Caco-2 (cell line): ENCODE data around the gene CNDP2. TPM values are rescaled to one million over a fixed set of nuclear protein-coding genes. Genes with fewer than 3 reads are reported as not detected.

Source experiments
- BruUV-seq: library from RNA; stranded (reverse); fragments of 400-500 nt; replicated peaks from 2 replicates; lab custom pipeline; 2021; lab: Mats Ljungman, UMichigan
- CTCF ChIA-PET: fragments of 300-600 bp; sonication (Branson Sonifier 250); formaldehyde crosslinking; loops from one replicate; lab custom pipeline; 2022; ENCODE audit warnings: antibody characterized with exemption; lab: Charles Lee
- POLR2A ChIA-PET: fragments of 300-600 bp; sonication (Branson Sonifier 250); formaldehyde crosslinking; loops from one replicate; lab custom pipeline; 2022; ENCODE audit warnings: antibody characterized with exemption; lab: Charles Lee
- DNase-seq, 2 experiments: peaks; one replicate each; pipeline versions ENCODE4 v3.0.0 to v3.0.0-alpha.2; 2020 to 2022
- H3K27me3 ChIP-seq: replicated peaks from 2 replicates; pipeline ENCODE4 v1.6.0; 2011; ENCODE audit warnings: low read length; ENCODE audit not compliant: control insufficient read depth, insufficient read depth
- H3K36me3 ChIP-seq: 2 replicates; pipeline ENCODE4 v1.5.1; 2011; ENCODE audit warnings: low read length; ENCODE audit not compliant: control insufficient read depth, insufficient read depth
- H3K4me1 ChIP-seq: fragments of 250-450 bp; sonication (Bioruptor Pico); 2 replicates; pipeline ENCODE4 v1.5.1; 2020; ENCODE audit warnings: mild to moderate bottlenecking
- H3K4me3 ChIP-seq: 2 replicates; pipeline ENCODE4 v1.5.1; 2011; ENCODE audit warnings: low read depth, mild to moderate bottlenecking, control low read depth, low read length
- H3K9me3 ChIP-seq: fragments of 250-450 bp; sonication (Bioruptor Pico); 2 replicates; pipeline ENCODE4 v1.5.1; 2020; ENCODE audit warnings: mild to moderate bottlenecking, moderate library complexity
- H3K27ac Mint-ChIP-seq: one replicate; pipeline ENCODE4 v1.8.0; 2022; ENCODE audit warnings: mixed read lengths; ENCODE audit not compliant: unreplicated experiment
- H3K27me3 Mint-ChIP-seq: one replicate; pipeline ENCODE4 v1.8.0; 2022; ENCODE audit warnings: mixed read lengths; ENCODE audit not compliant: insufficient read depth, unreplicated experiment
- H3K36me3 Mint-ChIP-seq: one replicate; pipeline ENCODE4 v1.8.0; 2022; ENCODE audit warnings: mild to moderate bottlenecking, mixed read lengths; ENCODE audit not compliant: insufficient read depth, unreplicated experiment
- H3K4me1 Mint-ChIP-seq: one replicate; pipeline ENCODE4 v1.8.0; 2022; ENCODE audit warnings: low read depth, mixed read lengths; ENCODE audit not compliant: unreplicated experiment
- H3K4me3 Mint-ChIP-seq: one replicate; pipeline ENCODE4 v1.8.0; 2022; ENCODE audit warnings: mild to moderate bottlenecking, moderate library complexity, mixed read lengths; ENCODE audit not compliant: unreplicated experiment
- H3K9me3 Mint-ChIP-seq: one replicate; pipeline ENCODE4 v1.8.0; 2022; ENCODE audit warnings: mixed read lengths; ENCODE audit not compliant: unreplicated experiment
- CTCF ChIP-seq, 2 experiments: fragments of 200-600 bp in 1 of 2; IDR thresholded peaks; 1 replicate in 1 of 2; 2 replicates in 1 of 2; pipeline versions ENCODE4 v1.5.1 to v1.8.0; 2011 to 2022; ENCODE audit warnings: antibody characterized with exemption in 1 of 2, control low read depth in 1 of 2, inconsistent platforms in 1 of 2, low read depth in 1 of 2, low read length in 1 of 2, mild to moderate bottlenecking in 1 of 2, moderate library complexity in 1 of 2; ENCODE audit not compliant: insufficient read depth in 1 of 2, severe bottlenecking in 1 of 2, unreplicated experiment in 1 of 2
- intact Hi-C: fragments of 100-400 bp; cut with micrococcal nuclease; formaldehyde crosslinking; loops from one replicate; pipeline ENCODE4 v1.10.0; 2022; ENCODE audit not compliant: unreplicated experiment
- total RNA-seq: library from RNA; stranded (reverse); gene quantifications from 2 replicates; pipeline ENCODE4 v1.2.3, GENCODE V29; 2022

The CNDP2 gene
- total RNA-seq, 1 experiment from 2014 or later = 113 TPM

- ChIA-PET POLR2A (interaction anchor here (0.7 to 1.6 kb wide), 7 partner anchors 12 to 144 kb away, joined by 3 to 7 read pairs (median 4); no protein-coding TSS in a partner anchor), CTCF (interaction anchor here (0.6 to 1.5 kb wide), 4 partner anchors 21 to 143 kb away, joined by 3 to 5 read pairs (median 4); no protein-coding TSS in a partner anchor)
- no TSS peak for BruUV-seq
- intact Hi-C loops = loop anchor here (1.0 to 2.0 kb wide), 4 partner anchors 16 to 56 kb away; no protein-coding TSS in a partner anchor
- H3K4me1 Mint-ChIP-seq = peaks cover 6% of the 10 kb centered on the region
- Histone ChIP-seq H3K36me3 (no peaks in the 10 kb centered on the region), H3K27me3 (no peaks in the 10 kb centered on the region), H3K4me1 (no peaks in the 10 kb centered on the region), H3K4me3 (peak overlapping the region; percentile 70), H3K9me3 (no peaks in the 10 kb centered on the region)
- H3K27ac Mint-ChIP-seq = no peak overlapping the region
- no peaks in the 10 kb centered on the region for H3K27me3 Mint-ChIP-seq
- peak in 1 of 2 experiments; percentile 9 for TF ChIP-seq CTCF (IDR thresholded peaks at IDR 0.05; ENCODE audit: insufficient read depth in 1 of 2, low read depth in 1 of 2, low read length in 1 of 2, severe bottlenecking in 1 of 2, unreplicated experiment in 1 of 2)
- H3K4me3 Mint-ChIP-seq = peak overlapping the region; percentile 93
- H3K9me3 Mint-ChIP-seq = no peaks in the 10 kb centered on the region
- H3K36me3 Mint-ChIP-seq = peaks cover 15% of the 10 kb centered on the region
- DNase-seq = peak; percentile 60 to 62
Measured at GRCh38 chr18:74496508-74497323, 553 bp downstream of the CNDP2 start.

- Mint-ChIP-seq H3K27ac (no peak overlapping the region), H3K4me3 (peak overlapping the region; percentile 93), H3K36me3 (peaks cover 20% of the 10 kb centered on the region), H3K4me1 (peaks cover 6% of the 10 kb centered on the region), H3K27me3 (no peaks in the 10 kb centered on the region), H3K9me3 (no peaks in the 10 kb centered on the region)
- BruUV-seq = no TSS peak
- ChIA-PET CTCF (no interaction called here), POLR2A (no interaction called here)
- Histone ChIP-seq H3K4me3 (no peak overlapping the region; the same call in 1 of the 2 replicates), H3K27me3 (no peaks in the 10 kb centered on the region), H3K9me3 (no peaks in the 10 kb centered on the region), H3K4me1 (no peaks in the 10 kb centered on the region), H3K36me3 (no peaks in the 10 kb centered on the region)
- no peak for TF ChIP-seq CTCF (IDR thresholded peaks at IDR 0.05; ENCODE audit: insufficient read depth in 1 of 2, low read depth in 1 of 2, low read length in 1 of 2, severe bottlenecking in 1 of 2, unreplicated experiment in 1 of 2)
- intact Hi-C loops = loop anchor here (2.0 kb wide), 2 partner anchors 16 to 46 kb away; no protein-coding TSS in a partner anchor
- no peak for DNase-seq
Measured at GRCh38 chr18:74497324-74497676, 1.1 kb downstream of the CNDP2 start.

GRCh38 chr18:74497778-74498177 is 1.6 kb downstream of the CNDP2 start:
- Histone ChIP-seq H3K9me3 (no peaks in the 10 kb centered on the region), H3K4me1 (no peaks in the 10 kb centered on the region), H3K27me3 (no peaks in the 10 kb centered on the region), H3K4me3 (no peak overlapping the region), H3K36me3 (no peaks in the 10 kb centered on the region)
- no peak overlapping the region for H3K27ac Mint-ChIP-seq
- H3K27me3 Mint-ChIP-seq = no peaks in the 10 kb centered on the region
- H3K9me3 Mint-ChIP-seq = no peaks in the 10 kb centered on the region
- no peak for TF ChIP-seq CTCF (IDR thresholded peaks at IDR 0.05; ENCODE audit: insufficient read depth in 1 of 2, low read depth in 1 of 2, low read length in 1 of 2, severe bottlenecking in 1 of 2, unreplicated experiment in 1 of 2)
- DNase-seq = no peak
- BruUV-seq = no TSS peak
- ChIA-PET CTCF (no interaction called here), POLR2A (no interaction called here)
- H3K36me3 Mint-ChIP-seq = peaks cover 24% of the 10 kb centered on the region
- H3K4me3 Mint-ChIP-seq = no peak overlapping the region
- peaks cover 6% of the 10 kb centered on the region for H3K4me1 Mint-ChIP-seq
- intact Hi-C loops = loop anchor here (2.0 kb wide), 2 partner anchors 17 to 45 kb away; no protein-coding TSS in a partner anchor
